DOHH2 (cell line): ENCODE results near the gene CYTH1.
"Not testable (repeated sequence)": the region's sequence is repeated elsewhere in the genome, so short reads cannot be mapped to it uniquely, and the experiment has no call there.

Source experiments
- CTCF ChIP-seq: fragments of 200-600 bp; sonication (generic); IDR thresholded peaks from one replicate; pipeline ENCODE4 v1.5.1; 2014; ENCODE audit warnings: antibody characterized with exemption, mild to moderate bottlenecking, low read depth, low read length; ENCODE audit not compliant: poor library complexity, severe bottlenecking
- EZH2phosphoT487 ChIP-seq: fragments of 200-600 bp; sonication (generic); IDR thresholded peaks from 2 replicates; pipeline ENCODE4 v1.6.1; 2017; ENCODE audit warnings: borderline replicate concordance, mild to moderate bottlenecking, antibody characterized with exemption, low read length, moderate library complexity, mixed read lengths

GRCh38 chr17:78671726-78672001 is 110.4 kb downstream of the CYTH1 start:
- TF ChIP-seq CTCF, EZH2phosphoT487: not testable (repeated sequence)
